Astrocyte of the cerebellum (primary cell): ENCODE data around the gene EFHD2.
"Not testable (repeated sequence)": the region's sequence is repeated elsewhere in the genome, so short reads cannot be mapped to it uniquely, and the experiment has no call there.

Source experiments
- DNase-seq: peaks from one replicate; pipeline ENCODE4 v3.0.0-alpha.2; 2011; ENCODE audit warnings: low read depth
- H3K4me3 ChIP-seq: 2 replicates; pipeline ENCODE4 v1.5.1; 2011; ENCODE audit warnings: mild to moderate bottlenecking, low read depth, low read length, moderate library complexity
- in situ Hi-C: cut with HindIII; loops from 2 replicates; pipeline ENCODE4 v1.10.0; 2017; ENCODE audit warnings: low sequenced_read_pairs
- TF ChIP-seq, protein P1 (sequence below): IDR thresholded peaks from 2 replicates; pipeline ENCODE4 v1.5.1; 2012; ENCODE audit warnings: low read length, low read depth, moderate library complexity, mild to moderate bottlenecking; ENCODE audit errors: missing control alignments

EFHD2 gene

DNA sequence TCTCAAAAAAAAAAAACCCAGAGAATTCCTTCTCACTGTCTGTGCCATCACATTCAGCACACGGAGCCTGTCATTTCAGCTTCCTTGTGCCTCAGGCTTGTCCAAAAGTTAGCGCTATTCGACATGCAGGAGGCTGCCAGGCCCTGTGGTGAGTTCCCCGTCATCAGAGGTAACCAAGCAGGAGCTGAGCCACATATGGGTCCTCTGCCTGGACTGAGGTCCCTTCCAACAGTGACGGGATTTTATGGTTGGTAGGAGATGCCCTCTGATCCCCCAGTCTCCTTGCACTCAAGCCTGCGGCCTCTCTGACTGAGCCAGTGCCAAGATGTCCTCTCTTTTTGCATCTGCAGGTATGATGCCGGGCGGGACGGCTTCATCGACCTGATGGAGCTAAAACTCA is 15.8 kb downstream of the EFHD2 start:
- in situ Hi-C loops: loop anchor here (25.0 kb wide), 1 partner anchor 288 kb away; no protein-coding TSS in a partner anchor
- H3K4me3 ChIP-seq: no peak overlapping the region
- no peak for DNase-seq
- TF ChIP-seq, protein P1, sequence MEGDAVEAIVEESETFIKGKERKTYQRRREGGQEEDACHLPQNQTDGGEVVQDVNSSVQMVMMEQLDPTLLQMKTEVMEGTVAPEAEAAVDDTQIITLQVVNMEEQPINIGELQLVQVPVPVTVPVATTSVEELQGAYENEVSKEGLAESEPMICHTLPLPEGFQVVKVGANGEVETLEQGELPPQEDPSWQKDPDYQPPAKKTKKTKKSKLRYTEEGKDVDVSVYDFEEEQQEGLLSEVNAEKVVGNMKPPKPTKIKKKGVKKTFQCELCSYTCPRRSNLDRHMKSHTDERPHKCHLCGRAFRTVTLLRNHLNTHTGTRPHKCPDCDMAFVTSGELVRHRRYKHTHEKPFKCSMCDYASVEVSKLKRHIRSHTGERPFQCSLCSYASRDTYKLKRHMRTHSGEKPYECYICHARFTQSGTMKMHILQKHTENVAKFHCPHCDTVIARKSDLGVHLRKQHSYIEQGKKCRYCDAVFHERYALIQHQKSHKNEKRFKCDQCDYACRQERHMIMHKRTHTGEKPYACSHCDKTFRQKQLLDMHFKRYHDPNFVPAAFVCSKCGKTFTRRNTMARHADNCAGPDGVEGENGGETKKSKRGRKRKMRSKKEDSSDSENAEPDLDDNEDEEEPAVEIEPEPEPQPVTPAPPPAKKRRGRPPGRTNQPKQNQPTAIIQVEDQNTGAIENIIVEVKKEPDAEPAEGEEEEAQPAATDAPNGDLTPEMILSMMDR: no peak

DNA sequence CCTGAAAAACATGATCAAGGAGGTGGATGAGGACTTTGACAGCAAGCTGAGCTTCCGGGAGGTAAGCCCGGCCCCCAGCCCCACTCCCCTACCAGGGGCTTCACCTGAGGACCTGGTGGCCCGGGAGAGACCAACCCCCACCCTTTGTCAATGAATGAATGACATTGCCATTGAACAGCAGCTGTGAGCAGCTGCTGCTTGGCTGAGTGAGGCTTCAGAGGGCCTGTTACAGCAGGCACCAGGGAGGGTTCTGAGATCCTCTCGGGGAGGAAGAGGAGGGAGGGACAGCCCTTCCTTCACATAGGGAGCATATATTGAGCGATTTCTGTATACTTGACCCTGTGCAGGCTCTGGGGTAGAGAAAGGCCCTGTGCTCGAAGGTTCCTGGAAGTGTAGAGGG is 16.3 kb downstream of the EFHD2 start:
- in situ Hi-C loops: loop anchor here (25.0 kb wide), 1 partner anchor 289 kb away; no protein-coding TSS in a partner anchor
- no peak for DNase-seq
- TF ChIP-seq, protein P1: no peak
- H3K4me3 ChIP-seq: no peak overlapping the region

DNA sequence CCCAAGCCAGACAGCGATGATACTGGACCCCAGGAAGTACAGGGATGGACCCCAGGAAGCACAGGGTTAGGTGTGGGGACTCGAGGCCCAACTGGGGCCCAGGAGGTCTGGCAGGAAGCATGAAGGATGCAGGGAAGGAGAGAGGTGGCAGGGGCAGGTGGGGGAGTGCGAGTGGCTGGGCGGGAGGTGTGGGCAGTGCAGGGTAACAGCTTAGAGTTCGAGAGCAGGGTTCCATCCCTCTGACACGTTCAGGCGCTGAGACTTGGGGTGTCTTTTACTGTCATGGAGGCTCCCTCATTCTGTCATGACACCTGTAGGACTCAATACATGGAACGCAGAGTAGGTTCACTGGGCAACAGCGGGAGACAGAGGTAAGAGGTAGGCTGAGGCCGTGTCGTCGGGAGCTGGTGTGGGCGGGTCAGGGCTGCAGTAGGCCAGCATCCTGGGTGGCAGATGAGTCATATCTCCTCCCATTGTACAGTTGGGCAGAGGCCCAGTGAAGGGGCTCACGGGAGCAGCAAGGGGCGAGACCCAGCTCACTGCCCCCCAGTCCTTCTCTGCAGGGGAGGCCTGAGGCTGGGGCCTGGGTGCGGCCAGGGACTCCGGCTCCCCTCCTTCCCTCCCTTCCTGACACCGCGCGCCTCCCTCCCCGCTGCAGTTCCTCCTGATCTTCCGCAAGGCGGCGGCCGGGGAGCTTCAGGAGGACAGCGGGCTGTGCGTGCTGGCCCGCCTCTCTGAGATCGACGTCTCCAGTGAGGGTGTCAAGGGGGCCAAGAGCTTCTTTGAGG is 17.0 kb downstream of the EFHD2 start:
- no peak overlapping the region for H3K4me3 ChIP-seq
- TF ChIP-seq, protein P1: no peak
- DNase-seq: no peak
- in situ Hi-C loops: loop anchor here (25.0 kb wide), 1 partner anchor 289 kb away; no protein-coding TSS in a partner anchor

DNA sequence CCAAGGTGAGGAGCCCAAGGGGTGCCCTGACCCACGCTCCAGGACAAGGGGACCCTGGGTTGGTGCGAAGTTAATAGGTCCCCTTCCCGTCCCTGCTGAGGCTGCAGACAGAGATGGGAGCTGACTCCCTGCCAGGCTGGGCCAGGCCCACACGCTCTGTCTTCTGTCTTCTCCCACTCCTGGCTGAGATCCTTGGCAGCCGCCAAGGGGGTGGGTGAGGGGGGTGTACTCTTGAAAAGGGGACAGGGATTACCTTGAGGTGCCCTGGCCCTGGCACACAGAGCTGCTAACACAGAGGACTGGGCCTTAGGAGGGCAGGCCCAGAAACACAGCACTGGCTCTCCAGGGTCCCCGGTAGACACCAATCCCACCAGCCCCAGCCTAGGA is 17.6 kb downstream of the EFHD2 start:
- in situ Hi-C loops: loop anchor here (25.0 kb wide), 1 partner anchor 290 kb away; no protein-coding TSS in a partner anchor
- DNase-seq: no peak
- TF ChIP-seq, protein P1: no peak
- H3K4me3 ChIP-seq: no peak overlapping the region

DNA sequence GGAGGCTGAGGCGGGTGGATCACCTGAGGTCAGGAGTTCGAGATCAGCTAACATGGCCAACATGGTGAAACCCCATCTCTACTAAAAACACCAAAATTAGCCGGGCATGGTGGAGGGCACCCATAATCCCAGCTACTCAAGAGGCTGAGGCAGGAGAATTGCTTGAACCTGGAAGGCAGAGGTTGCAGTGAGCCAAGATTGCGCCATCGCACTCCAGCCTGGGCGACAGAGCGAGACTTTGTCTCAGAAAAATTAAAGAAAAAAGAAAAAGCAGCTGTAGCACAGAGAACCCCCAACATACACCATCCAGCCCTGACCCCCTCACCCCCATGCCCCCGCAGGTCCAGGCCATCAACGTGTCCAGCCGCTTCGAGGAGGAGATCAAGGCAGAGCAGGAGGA is 18.6 kb downstream of the EFHD2 start:
- DNase-seq, H3K4me3 ChIP-seq: not testable (repeated sequence)
- in situ Hi-C loops: loop anchor here (25.0 kb wide), 1 partner anchor 291 kb away; no protein-coding TSS in a partner anchor

DNA sequence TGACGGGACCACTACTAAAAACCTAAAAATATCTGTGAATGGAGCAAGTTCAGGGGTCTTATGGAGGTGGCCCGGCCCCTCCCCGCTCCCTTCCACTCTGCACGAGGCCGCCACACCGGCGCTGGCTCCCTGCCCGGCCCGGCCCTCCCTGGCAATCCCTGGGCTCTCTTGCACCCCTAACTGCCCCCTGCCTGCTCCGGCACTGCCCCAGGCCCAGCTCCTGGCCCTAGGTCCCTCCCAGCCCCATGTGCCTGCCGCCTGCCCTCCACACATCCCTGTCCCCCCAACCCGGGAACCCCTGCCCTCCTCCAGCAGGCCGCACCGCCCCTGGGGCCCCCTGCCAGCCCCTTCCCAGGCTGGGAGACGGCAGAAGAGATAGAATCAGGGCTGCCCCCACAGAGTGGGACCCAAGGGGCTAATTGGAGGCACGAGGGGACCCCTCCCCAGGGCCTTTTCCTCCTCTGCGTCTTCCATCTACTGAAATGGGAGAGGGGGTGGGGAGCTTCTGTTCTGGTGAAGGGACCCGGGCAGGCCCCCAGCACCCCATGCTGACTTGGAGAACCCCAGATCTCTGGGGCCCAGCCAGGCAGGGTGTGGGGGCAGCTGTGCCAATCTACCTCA is 19.2 kb downstream of the EFHD2 start:
- TF ChIP-seq, protein P1: no peak
- in situ Hi-C loops: loop anchor here (25.0 kb wide), 1 partner anchor 292 kb away; no protein-coding TSS in a partner anchor
- no peak overlapping the region for H3K4me3 ChIP-seq
- DNase-seq: no peak

DNA sequence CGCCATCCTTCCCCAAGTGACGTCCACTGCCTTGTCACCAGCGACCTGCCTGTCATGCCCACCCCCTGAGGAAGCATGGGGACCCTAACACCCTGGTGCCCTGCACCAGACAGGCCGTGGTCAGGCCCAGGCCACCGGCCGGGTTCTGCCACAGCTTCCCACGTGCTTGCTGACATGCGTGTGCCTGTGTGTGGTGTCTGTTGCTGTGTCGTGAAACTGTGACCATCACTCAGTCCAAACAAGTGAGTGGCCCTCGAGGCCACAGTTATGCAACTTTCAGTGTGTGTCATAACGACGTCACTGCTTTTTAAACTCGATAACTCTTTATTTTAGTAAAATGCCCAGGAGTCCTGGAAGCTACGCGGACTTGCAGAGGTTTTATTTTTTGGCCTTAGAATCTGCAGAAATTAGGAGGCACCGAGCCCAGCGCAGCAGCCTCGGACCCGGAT is 20.0 kb downstream of the EFHD2 start:
- no peak overlapping the region for H3K4me3 ChIP-seq
- DNase-seq: no peak
- TF ChIP-seq, protein P1: no peak
- in situ Hi-C loops: loop anchor here (25.0 kb wide), 1 partner anchor 292 kb away; no protein-coding TSS in a partner anchor
